GM12878 (cell line): ENCODE data around the gene CCDC68. TPM values are rescaled to one million over a fixed set of nuclear protein-coding genes. Genes with fewer than 3 reads are reported as not detected.

Experiments used
- ATAC-seq: fragments of 200-7000 bp; cut with Tn5 transposase; 3 replicates; pipeline ENCODE4 v1.9.1; 2020; ENCODE audit warnings: mild to moderate bottlenecking, moderate library complexity
- BruUV-seq: library from RNA; stranded (reverse); fragments of 400-500 nt; replicated peaks from 2 replicates; lab custom pipeline; 2021; lab: Mats Ljungman, UMichigan
- CTCF ChIA-PET: fragments of 300-600 bp; sonication (Branson Sonifier 250); formaldehyde crosslinking; extraction: SDS; loops from one replicate; lab custom pipeline; 2021; ENCODE audit warnings: inconsistent platforms; lab: Yijun Ruan, JAX
- POLR2A ChIA-PET: fragments of 350-600 bp; formaldehyde crosslinking; extraction: SDS; loops from one replicate; lab custom pipeline; 2021; ENCODE audit warnings: inconsistent platforms; lab: Charles Lee
- RAD21 ChIA-PET: fragments of 300-600 bp; sonication (Branson Sonifier 250); formaldehyde crosslinking; loops from one replicate; lab custom pipeline; 2023; ENCODE audit warnings: antibody characterized with exemption; ENCODE audit not compliant: unreplicated experiment; lab: Charles Lee
- SMC1A ChIA-PET: fragments of 300-600 bp; sonication (Branson Sonifier 250); formaldehyde crosslinking; loops from one replicate; lab custom pipeline; 2023; ENCODE audit not compliant: unreplicated experiment, uncharacterized antibody; lab: Charles Lee
- DNase-seq: peaks from one replicate; pipeline ENCODE4 v3.0.0-alpha.2; 2011; ENCODE audit warnings: low read depth, low spot score
- FAIRE-seq: peaks from 3 replicates; lab custom pipeline; 2011; peaks lifted over from hg19 to GRCh38; lab: Jason Lieb, UNC
- H2AFZ ChIP-seq: 2 replicates; pipeline ENCODE4 v1.6.0; 2011; ENCODE audit warnings: low read depth, low read length, control low read depth; ENCODE audit not compliant: control insufficient read depth
- H3K27ac ChIP-seq: 2 replicates; pipeline ENCODE4 v1.5.1; 2011; ENCODE audit warnings: control low read depth; ENCODE audit not compliant: control insufficient read depth, insufficient read depth
- H3K27me3 ChIP-seq, 2 experiments: replicated peaks in 1 of 2; 2 replicates each; pipeline versions ENCODE4 v1.6.0 to v1.6.1; 2011; ENCODE audit warnings: low read length in 1 of 2; ENCODE audit not compliant: control insufficient read depth in 2 of 2, insufficient read depth in 2 of 2
- H3K36me3 ChIP-seq, 2 experiments: 2 replicates each; pipeline ENCODE4 v1.5.1; 2011; ENCODE audit warnings: low read length in 1 of 2; ENCODE audit not compliant: control insufficient read depth in 2 of 2, insufficient read depth in 2 of 2
- H3K4me1 ChIP-seq: 2 replicates; pipeline ENCODE4 v1.6.1; 2011; ENCODE audit warnings: mild to moderate bottlenecking, low read length, moderate library complexity, mixed read lengths; ENCODE audit not compliant: control insufficient read depth, insufficient read depth
- H3K4me2 ChIP-seq: 2 replicates; pipeline ENCODE4 v1.6.0; 2011; ENCODE audit warnings: control low read depth; ENCODE audit not compliant: control insufficient read depth, insufficient read depth
- H3K4me3 ChIP-seq: fragments of 200-600 bp; sonication (generic); 2 replicates; pipeline ENCODE4 v1.5.1; 2016
- H3K79me2 ChIP-seq: 2 replicates; pipeline ENCODE4 v1.6.0; 2011; ENCODE audit warnings: low read length; ENCODE audit not compliant: control insufficient read depth, insufficient read depth
- H3K9ac ChIP-seq: 2 replicates; pipeline ENCODE4 v1.8.0; 2011; ENCODE audit warnings: low read length, control low read depth, mixed read lengths; ENCODE audit not compliant: control insufficient read depth, insufficient read depth
- H3K9me3 ChIP-seq: replicated peaks from 3 replicates; pipeline ENCODE4 v1.5.1; 2011; ENCODE audit warnings: mild to moderate bottlenecking, low read length; ENCODE audit not compliant: control insufficient read depth, insufficient read depth
- H4K20me1 ChIP-seq: 2 replicates; pipeline ENCODE4 v1.6.0; 2011; ENCODE audit not compliant: control insufficient read depth, insufficient read depth
- BCL3 ChIP-seq: IDR thresholded peaks from 2 replicates; pipeline ENCODE4 v1.6.1; 2011; ENCODE audit warnings: borderline replicate concordance, low read depth, mild to moderate bottlenecking, moderate library complexity, low read length; ENCODE audit not compliant: insufficient read depth, poor library complexity, severe bottlenecking
- BMI1 ChIP-seq: fragments of 450-650 bp; IDR thresholded peaks from 2 replicates; pipeline ENCODE4 v1.6.1; 2016; ENCODE audit warnings: mild to moderate bottlenecking, moderate library complexity, borderline replicate concordance
- CUX1 ChIP-seq: IDR thresholded peaks from 2 replicates; pipeline ENCODE4 v1.6.1; 2012; ENCODE audit warnings: improper control_type of control experiment, low read depth, low read length; ENCODE audit not compliant: insufficient replicate concordance
- E2F8 ChIP-seq: fragments of 450-650 bp; IDR thresholded peaks from 2 replicates; pipeline ENCODE4 v1.6.1; 2018; ENCODE audit warnings: mild to moderate bottlenecking, low read depth, moderate library complexity; ENCODE audit not compliant: partially characterized antibody
- KDM1A ChIP-seq: fragments of 200-600 bp; sonication (generic); IDR thresholded peaks from 2 replicates; pipeline ENCODE4 v1.6.1; 2016; ENCODE audit warnings: borderline replicate concordance
- MEF2A ChIP-seq: IDR thresholded peaks from 2 replicates; pipeline ENCODE4 v1.6.1; 2011; ENCODE audit warnings: low read depth, mild to moderate bottlenecking, low read length, moderate library complexity; ENCODE audit not compliant: insufficient read depth
- SMAD1 ChIP-seq: fragments of 450-650 bp; IDR thresholded peaks from 2 replicates; pipeline ENCODE4 v1.6.1; 2018; ENCODE audit warnings: mild to moderate bottlenecking, low read depth; ENCODE audit not compliant: partially characterized antibody
- SMAD5 ChIP-seq: IDR thresholded peaks from 2 replicates; pipeline ENCODE4 v1.6.1; 2016; ENCODE audit warnings: antibody characterized with exemption, low read depth
- ZBTB4 ChIP-seq: fragments of 450-650 bp; formaldehyde crosslinking; IDR thresholded peaks from 2 replicates; pipeline ENCODE4 v1.4.0; 2022; ENCODE audit warnings: mild to moderate bottlenecking, moderate library complexity
- ZNF384 ChIP-seq: IDR thresholded peaks from 2 replicates; pipeline ENCODE4 v1.6.1; 2012; ENCODE audit warnings: low read depth, mild to moderate bottlenecking, low read length, improper control_type of control experiment, borderline replicate concordance
- ZZZ3 ChIP-seq: IDR thresholded peaks from 2 replicates; pipeline ENCODE4 v1.6.1; 2011; ENCODE audit warnings: low read depth; ENCODE audit not compliant: control insufficient read depth, insufficient read length
- WGBS: methylation state at CpG from one replicate; pipeline ENCODE4 v1.1.6; 2016; ENCODE audit warnings: low lambda C conversion rate; ENCODE audit not compliant: insufficient replicate concordance, insufficient coverage; ENCODE audit errors: missing lambda C conversion rate; 5-methylcytosine and 5-hydroxymethylcytosine counted together
- in situ Hi-C: fragments of 300-500 bp; cut with MboI; formaldehyde crosslinking; loops from 9 replicates; pipeline ENCODE4 v1.14.3; 2018; ENCODE audit warnings: mixed read lengths
- intact Hi-C: fragments of 100-400 bp; cut with micrococcal nuclease; formaldehyde crosslinking; loops from one replicate; pipeline ENCODE4 v1.14.2; 2022; ENCODE audit not compliant: unreplicated experiment
- polyA plus RNA-seq, 11 experiments: library from polyadenylated mRNA; depleted of rRNA in 4 of 11; unstranded in 6 of 11; stranded (reverse) in 5 of 11; fragments of >200 nt; fragmentation: Nextera tagmentation in 4 of 11; fragmentation: Illumina TruSeq in 1 of 11; extraction: Ambion mirVana in 4 of 11; extraction: Trizol in 1 of 11; gene quantifications; 1 replicate in 1 of 11; 2 replicates in 10 of 11; pipeline versions ENCODE4 v1.2.1 to v1.2.3, GENCODE V29; 2011 to 2016; ENCODE audit warnings: inconsistent platforms in 2 of 11, missing spikeins in 2 of 11, low read depth in 1 of 11
- total RNA-seq, 4 experiments: library from RNA; depleted of rRNA in 3 of 4; stranded (reverse); fragments of >200 nt in 3 of 4; fragmentation: Illumina TruSeq in 1 of 4; extraction: Trizol in 1 of 4; gene quantifications; 2 replicates each; pipeline versions ENCODE4 v1.2.1 to v1.2.3, GENCODE V29; 2013 to 2021

Gene CCDC68
- total and polyA plus RNA-seq, 10 of the 15 experiments (the other 5 are each of a cell fraction or from before 2014, with no cell fraction given), result 0.04 TPM; not detected in 9

GRCh38 chr18:54900290-54900689 is 59.0 kb downstream of the CCDC68 start:
- no peak for DNase-seq
- BruUV-seq, result no TSS peak
- 33% methylated on average over 2 of the region's 2 CpGs for WGBS
- TF ChIP-seq MEF2A, result no peak
- TF ChIP-seq SMAD1, result no peak
- TF ChIP-seq E2F8, result no peak
- TF ChIP-seq BCL3, result no peak
- TF ChIP-seq ZZZ3, result no peak
- no peak for TF ChIP-seq BMI1
- TF ChIP-seq ZNF384, result no peak
- no peak for TF ChIP-seq KDM1A
- no peak for TF ChIP-seq SMAD5
- no peak for TF ChIP-seq ZBTB4 (CRISPR knock-in tag)
- TF ChIP-seq CUX1, result no peak

More at GRCh38 chr18:54900290-54900689, 59.0 kb downstream of the CCDC68 start:
- no peaks in the 10 kb centered on the region for H3K36me3 ChIP-seq
- ChIA-PET POLR2A (no interaction called here), CTCF (no interaction called here), RAD21 (no interaction called here), SMC1A (interaction anchor here (1.0 kb wide), 1 partner anchor 10 kb away, joined by 4 read pairs; no protein-coding TSS in a partner anchor)
- no peaks in the 10 kb centered on the region for H3K79me2 ChIP-seq
- no peak overlapping the region for H3K9ac ChIP-seq
- no peak overlapping the region for H3K4me2 ChIP-seq
- no peaks in the 10 kb centered on the region for H3K27me3 ChIP-seq
- FAIRE-seq (no peak), ATAC-seq (no peak)
- H3K9me3 ChIP-seq, result no peaks in the 10 kb centered on the region
- H4K20me1 ChIP-seq, result no peaks in the 10 kb centered on the region
- H2AFZ ChIP-seq, result no peak overlapping the region
- H3K27ac ChIP-seq, result no peak overlapping the region
- intact Hi-C loops (no loop called here), in situ Hi-C loops (no loop called here)
- no peak overlapping the region for H3K4me3 ChIP-seq
- no peaks in the 10 kb centered on the region for H3K4me1 ChIP-seq
